Osteocyte (in vitro differentiated cells): ENCODE results near the gene DDHD1. TPM values are rescaled to one million over a fixed set of nuclear protein-coding genes. Genes with fewer than 3 reads are reported as not detected.

ENCODE experiments used
- DNase-seq: peaks from one replicate; pipeline ENCODE4 v3.0.0; 2021; ENCODE audit warnings: mixed read lengths; ENCODE audit not compliant: unreplicated experiment; ENCODE audit errors: extremely low spot score
- H3K27ac Mint-ChIP-seq: one replicate; pipeline ENCODE4 v1.8.0; 2021; ENCODE audit warnings: mild to moderate bottlenecking, mixed read lengths; ENCODE audit not compliant: unreplicated experiment
- H3K27me3 Mint-ChIP-seq: one replicate; pipeline ENCODE4 v1.8.0; 2021; ENCODE audit warnings: mixed read lengths; ENCODE audit not compliant: unreplicated experiment
- H3K36me3 Mint-ChIP-seq: one replicate; pipeline ENCODE4 v1.8.0; 2021; ENCODE audit warnings: mixed read lengths; ENCODE audit not compliant: unreplicated experiment
- H3K4me1 Mint-ChIP-seq: one replicate; pipeline ENCODE4 v1.8.0; 2021; ENCODE audit warnings: mixed read lengths; ENCODE audit not compliant: unreplicated experiment
- H3K4me3 Mint-ChIP-seq: one replicate; pipeline ENCODE4 v1.8.0; 2021; ENCODE audit warnings: mild to moderate bottlenecking, moderate library complexity, mixed read lengths; ENCODE audit not compliant: unreplicated experiment
- H3K9me3 Mint-ChIP-seq: one replicate; pipeline ENCODE4 v1.8.0; 2021; ENCODE audit warnings: mixed read lengths; ENCODE audit not compliant: unreplicated experiment
- total RNA-seq: library from RNA; stranded (reverse); gene quantifications from 2 replicates; pipeline ENCODE4 v1.2.1, GENCODE V29; 2021
- TF ChIP-seq, protein P1 (sequence below): fragments of 200-600 bp; sonication (generic); IDR thresholded peaks from 2 replicates; pipeline ENCODE4 v1.5.0; 2021; ENCODE audit warnings: antibody characterized with exemption, mild to moderate bottlenecking, moderate library complexity

The DDHD1 gene
- total RNA-seq, 1 donor from 2014 or later = 21.1 TPM

DNA sequence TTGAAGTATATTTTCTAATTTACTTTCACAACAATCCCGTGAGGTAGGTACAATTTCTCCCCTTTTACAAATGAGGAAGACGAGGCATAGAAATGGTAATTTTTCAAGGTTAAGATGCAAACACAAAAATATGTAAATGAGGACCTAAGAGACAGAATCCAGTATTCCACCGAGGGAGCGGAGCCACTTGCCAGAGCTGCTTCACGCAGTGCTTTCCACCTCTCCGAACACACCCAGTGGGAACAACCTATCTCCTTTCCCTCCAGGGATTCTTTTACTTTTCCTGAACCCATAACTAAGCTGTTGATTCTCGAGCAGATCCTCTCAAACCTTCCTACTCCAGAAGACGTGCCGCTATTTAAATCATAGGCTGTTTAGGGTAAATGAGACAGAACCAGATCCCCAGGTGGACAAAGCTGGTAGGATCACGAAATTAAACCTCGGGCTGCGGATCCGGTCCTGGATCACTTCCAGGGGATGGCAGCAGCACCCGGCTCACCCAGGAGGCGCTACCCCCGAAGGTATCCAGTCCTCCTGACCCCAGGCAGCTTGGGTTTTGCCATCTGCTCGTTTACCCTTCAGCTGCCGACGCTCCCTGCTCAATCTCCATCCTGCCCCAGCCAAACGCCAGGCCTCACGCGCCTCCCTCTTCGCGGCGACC lies 1.5 kb downstream of the DDHD1 start:
- TF ChIP-seq, protein P1, sequence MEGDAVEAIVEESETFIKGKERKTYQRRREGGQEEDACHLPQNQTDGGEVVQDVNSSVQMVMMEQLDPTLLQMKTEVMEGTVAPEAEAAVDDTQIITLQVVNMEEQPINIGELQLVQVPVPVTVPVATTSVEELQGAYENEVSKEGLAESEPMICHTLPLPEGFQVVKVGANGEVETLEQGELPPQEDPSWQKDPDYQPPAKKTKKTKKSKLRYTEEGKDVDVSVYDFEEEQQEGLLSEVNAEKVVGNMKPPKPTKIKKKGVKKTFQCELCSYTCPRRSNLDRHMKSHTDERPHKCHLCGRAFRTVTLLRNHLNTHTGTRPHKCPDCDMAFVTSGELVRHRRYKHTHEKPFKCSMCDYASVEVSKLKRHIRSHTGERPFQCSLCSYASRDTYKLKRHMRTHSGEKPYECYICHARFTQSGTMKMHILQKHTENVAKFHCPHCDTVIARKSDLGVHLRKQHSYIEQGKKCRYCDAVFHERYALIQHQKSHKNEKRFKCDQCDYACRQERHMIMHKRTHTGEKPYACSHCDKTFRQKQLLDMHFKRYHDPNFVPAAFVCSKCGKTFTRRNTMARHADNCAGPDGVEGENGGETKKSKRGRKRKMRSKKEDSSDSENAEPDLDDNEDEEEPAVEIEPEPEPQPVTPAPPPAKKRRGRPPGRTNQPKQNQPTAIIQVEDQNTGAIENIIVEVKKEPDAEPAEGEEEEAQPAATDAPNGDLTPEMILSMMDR = peak; percentile 32
- no peak for DNase-seq
- H3K27ac Mint-ChIP-seq = peak overlapping the region; percentile 62
- H3K27me3 Mint-ChIP-seq = no peaks in the 10 kb centered on the region
- no peaks in the 10 kb centered on the region for H3K36me3 Mint-ChIP-seq
- H3K9me3 Mint-ChIP-seq = peaks cover 3% of the 10 kb centered on the region
- peaks cover 22% of the 10 kb centered on the region for H3K4me1 Mint-ChIP-seq
- H3K4me3 Mint-ChIP-seq = peak overlapping the region; percentile 97

DNA sequence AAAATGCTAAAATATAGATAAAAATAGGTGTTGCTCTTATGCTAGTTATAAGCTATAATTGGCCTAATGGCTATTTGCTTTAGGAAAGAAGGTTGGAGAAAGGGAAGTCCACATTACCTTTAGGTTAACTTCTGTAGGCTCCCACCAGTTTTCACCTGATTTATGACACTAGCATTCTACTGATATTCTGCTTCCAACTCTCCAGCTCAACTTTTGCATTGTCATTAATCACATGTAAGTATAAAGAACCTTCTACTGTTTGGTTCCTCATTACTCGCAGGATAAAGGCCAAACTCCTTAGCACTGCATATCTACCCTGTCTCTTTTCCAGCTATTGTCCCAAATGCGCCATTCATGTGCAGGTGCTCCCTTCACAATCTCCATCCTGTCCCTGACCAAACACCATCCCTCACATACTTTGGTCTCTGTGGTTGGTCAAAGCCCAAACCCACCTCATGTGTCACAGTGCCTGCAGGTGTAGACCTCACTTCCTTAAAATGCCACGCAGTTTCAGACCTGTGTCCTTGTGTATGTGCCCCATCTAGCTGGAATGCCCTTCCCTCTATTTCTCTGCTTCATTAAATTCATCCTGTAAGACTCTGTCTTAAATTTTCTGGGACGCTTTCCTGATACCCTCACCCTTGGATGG lies 3.3 kb downstream of the DDHD1 start:
- Mint-ChIP-seq H3K9me3 (peaks cover 3% of the 10 kb centered on the region), H3K4me3 (no peak overlapping the region)

DNA sequence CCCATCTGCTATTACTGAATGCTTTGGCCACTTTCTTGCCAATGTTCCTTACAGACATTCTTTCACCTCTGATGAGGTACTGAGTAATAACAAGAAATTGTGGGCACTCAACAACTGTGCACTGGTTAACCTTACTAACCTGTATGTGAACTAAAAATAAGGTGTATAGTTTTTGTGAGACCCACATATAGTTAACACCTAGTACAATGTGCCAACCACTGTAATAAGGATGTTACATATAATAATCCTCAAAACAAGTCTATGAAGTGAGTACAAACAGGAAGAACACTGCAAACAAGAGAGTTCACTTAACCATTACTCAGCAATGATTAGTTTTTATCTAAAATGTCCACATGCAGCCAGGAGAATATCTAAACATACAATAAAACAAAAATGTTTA lies 4.5 kb downstream of the DDHD1 start:
- TF ChIP-seq, protein P1 = no peak
- H3K9me3 Mint-ChIP-seq = peaks cover 3% of the 10 kb centered on the region
- no peaks in the 10 kb centered on the region for H3K36me3 Mint-ChIP-seq
- no peak for DNase-seq
- no peaks in the 10 kb centered on the region for H3K27me3 Mint-ChIP-seq
- no peak overlapping the region for H3K4me3 Mint-ChIP-seq
- H3K27ac Mint-ChIP-seq = no peak overlapping the region
- H3K4me1 Mint-ChIP-seq = peaks cover 22% of the 10 kb centered on the region

More for the DNA sequence above, 3.3 kb downstream of the DDHD1 start:
- TF ChIP-seq, protein P1 = no peak
- peaks cover 22% of the 10 kb centered on the region for H3K4me1 Mint-ChIP-seq
- H3K27me3 Mint-ChIP-seq = no peaks in the 10 kb centered on the region
- DNase-seq = no peak
- no peak overlapping the region for H3K27ac Mint-ChIP-seq
- H3K36me3 Mint-ChIP-seq = no peaks in the 10 kb centered on the region

DNA sequence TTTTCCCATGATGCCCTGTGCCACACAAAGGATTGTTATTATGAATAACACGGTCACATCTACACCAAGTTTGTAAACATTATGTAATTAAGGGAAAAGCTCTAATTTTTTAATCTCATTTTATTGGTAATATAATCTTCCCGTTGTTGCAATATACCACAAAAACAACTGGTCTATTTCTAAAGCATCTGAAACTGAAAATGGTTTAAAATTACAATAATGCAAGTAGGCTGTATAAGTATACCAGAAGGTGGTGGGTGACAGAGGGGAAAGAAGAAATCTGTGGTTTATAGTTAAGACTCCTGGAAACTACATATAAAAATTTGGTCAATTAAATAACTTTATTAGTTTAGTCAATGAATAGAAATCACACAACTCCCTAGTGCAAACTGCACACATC lies 5.2 kb downstream of the DDHD1 start:
- peaks cover 3% of the 10 kb centered on the region for H3K9me3 Mint-ChIP-seq
- H3K27me3 Mint-ChIP-seq = no peaks in the 10 kb centered on the region
- TF ChIP-seq, protein P1 = no peak
- H3K4me3 Mint-ChIP-seq = no peak overlapping the region
- peaks cover 22% of the 10 kb centered on the region for H3K4me1 Mint-ChIP-seq
- H3K36me3 Mint-ChIP-seq = no peaks in the 10 kb centered on the region
- H3K27ac Mint-ChIP-seq = no peak overlapping the region
- DNase-seq = no peak

DNA sequence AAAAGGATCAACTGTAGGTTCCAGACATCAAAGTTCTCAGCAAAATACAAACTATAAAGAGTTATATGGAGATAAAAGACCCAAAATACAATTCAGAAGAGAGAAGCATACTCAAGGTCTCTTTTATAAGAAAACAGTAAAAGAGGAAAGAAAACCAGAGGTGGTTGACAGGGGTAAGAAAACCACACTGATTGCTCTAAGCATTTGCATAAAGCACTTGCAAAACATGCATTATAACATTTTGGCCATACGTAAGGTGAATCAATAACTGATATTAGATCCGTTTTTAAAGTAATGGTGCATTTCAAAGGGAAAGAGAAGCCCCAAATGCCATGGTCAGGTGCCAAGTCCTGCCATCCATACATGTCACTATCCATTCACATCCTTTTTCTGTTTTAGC lies 5.9 kb downstream of the DDHD1 start:
- Mint-ChIP-seq H3K4me3 (no peak overlapping the region), H3K27ac (no peak overlapping the region), H3K4me1 (peaks cover 22% of the 10 kb centered on the region), H3K27me3 (no peaks in the 10 kb centered on the region), H3K9me3 (peaks cover 6% of the 10 kb centered on the region), H3K36me3 (no peaks in the 10 kb centered on the region)
- TF ChIP-seq, protein P1 = no peak
- no peak for DNase-seq
